Right ventricle myocardium inferior (tissue), 1 donor: ENCODE measurements around the gene NELL1. TPM values are rescaled to one million over a fixed set of nuclear protein-coding genes. Genes with fewer than 3 reads are reported as not detected.
A peak's percentile ranks its signal among the peaks of the same experiment; 100 is the strongest.

ENCODE experiments used
- ATAC-seq: fragments of 200-7000 bp; cut with Tn5 transposase; one replicate; pipeline ENCODE4 v1.9.1; 2020; ENCODE audit warnings: mild to moderate bottlenecking, moderate library complexity
- DNase-seq: peaks from one replicate; pipeline ENCODE4 v3.0.0; 2021; ENCODE audit errors: missing footprints
- intact Hi-C: fragments of 100-400 bp; cut with DNase I; formaldehyde crosslinking; loops from one replicate; pipeline ENCODE4 v1.11.0; 2022
- total RNA-seq: library from RNA; stranded (reverse); fragmentation: NEBNext Ultra II Directional; extraction: Animal tissue kit (Norgen Biotek cat#: 25700); gene quantifications from one replicate; pipeline ENCODE4 v1.2.1, GENCODE V29; 2021
- donor health status: DM: no; HTN: yes; CAD: no; lungs with severe emphysema.

NELL1 gene
- total RNA-seq, 1 donor from 2014 or later = not detected

GRCh38 chr11:20658135-20658534, 11.3 kb upstream of the NELL1 start:
- ATAC-seq = no peak
- no peak for DNase-seq
- intact Hi-C loops = no loop called here

- intact Hi-C loops = no loop called here
- ATAC-seq = no peak
- no peak for DNase-seq
Observed at GRCh38 chr11:20661445-20661844, 7.9 kb upstream of the NELL1 start.

GRCh38 chr11:20661850-20662249, 7.5 kb upstream of the NELL1 start:
- ATAC-seq = no peak

GRCh38 chr11:20668131-20668809, 1.1 kb upstream of the NELL1 start:
- intact Hi-C loops = no loop called here
- DNase-seq (no peak), ATAC-seq (no peak)

More at GRCh38 chr11:20661850-20662249, 7.5 kb upstream of the NELL1 start:
- intact Hi-C loops = no loop called here
- no peak for DNase-seq

- no peak for ATAC-seq
- peak; percentile 64 for DNase-seq
- intact Hi-C loops = no loop called here
Observed at GRCh38 chr11:20669820-20670684, 666 bp downstream of the NELL1 start.

GRCh38 chr11:20670932-20671403, 1.6 kb downstream of the NELL1 start:
- DNase-seq (no peak), ATAC-seq (no peak)
- intact Hi-C loops = no loop called here

GRCh38 chr11:20671856-20672546, 2.6 kb downstream of the NELL1 start:
- no peak for ATAC-seq
- intact Hi-C loops = no loop called here
- DNase-seq = no peak

- ATAC-seq = no peak
- DNase-seq = no peak
- intact Hi-C loops = no loop called here
Observed at GRCh38 chr11:20672575-20672974, 3.2 kb downstream of the NELL1 start.

GRCh38 chr11:20676658-20677057, 7.3 kb downstream of the NELL1 start:
- intact Hi-C loops = no loop called here
- no peak for DNase-seq

GRCh38 chr11:20688761-20689160, 19.4 kb downstream of the NELL1 start:
- intact Hi-C loops = no loop called here
- ATAC-seq (no peak), DNase-seq (no peak)

More at GRCh38 chr11:20676658-20677057, 7.3 kb downstream of the NELL1 start:
- ATAC-seq = no peak

GRCh38 chr11:20707876-20708275, 38.5 kb downstream of the NELL1 start:
- intact Hi-C loops = no loop called here
- no peak for DNase-seq
- no peak for ATAC-seq

GRCh38 chr11:20712912-20713311, 43.5 kb downstream of the NELL1 start:
- no peak for DNase-seq
- intact Hi-C loops = no loop called here
- ATAC-seq = no peak

- ATAC-seq (no peak), DNase-seq (no peak)
- intact Hi-C loops = no loop called here
Observed at GRCh38 chr11:20715464-20715863, 46.1 kb downstream of the NELL1 start.

GRCh38 chr11:20715931-20716330, 46.5 kb downstream of the NELL1 start:
- DNase-seq (no peak), ATAC-seq (no peak)
- intact Hi-C loops = no loop called here

GRCh38 chr11:20719821-20720220, 50.4 kb downstream of the NELL1 start:
- intact Hi-C loops = no loop called here
- DNase-seq = no peak
- ATAC-seq = no peak

GRCh38 chr11:20723366-20723765, 54.0 kb downstream of the NELL1 start:
- intact Hi-C loops = no loop called here
- ATAC-seq (no peak), DNase-seq (no peak)

GRCh38 chr11:20729597-20730105, 60.3 kb downstream of the NELL1 start:
- ATAC-seq (no peak), DNase-seq (no peak)
- intact Hi-C loops = no loop called here

GRCh38 chr11:20731676-20732215, 62.4 kb downstream of the NELL1 start:
- ATAC-seq (no peak), DNase-seq (no peak)
- intact Hi-C loops = no loop called here

- intact Hi-C loops = no loop called here
- ATAC-seq (no peak), DNase-seq (no peak)
Observed at GRCh38 chr11:20739107-20739506, 69.7 kb downstream of the NELL1 start.
